Activated CD8-positive, alpha-beta T cell treated with anti-CD3 and anti-CD28 coated beads for 36 hours (primary cell): ENCODE results near the gene KCNIP4. TPM values are rescaled to one million over a fixed set of nuclear protein-coding genes. Genes with fewer than 3 reads are reported as not detected.

Source experiments
- ATAC-seq: fragments of 200-7000 bp; cut with Tn5 transposase; one replicate; pipeline ENCODE4 v1.10.0; 2021; ENCODE audit warnings: mild to moderate bottlenecking, moderate library complexity
- CTCF ChIA-PET: fragments of 350-600 bp; sonication (Branson Sonifier 250); formaldehyde crosslinking; loops from one replicate; lab custom pipeline; 2021; ENCODE audit warnings: antibody characterized with exemption; lab: Charles Lee
- POLR2A ChIA-PET: fragments of 350-600 bp; sonication (Branson Sonifier 250); formaldehyde crosslinking; loops from one replicate; lab custom pipeline; 2021; ENCODE audit warnings: antibody characterized with exemption; lab: Charles Lee
- DNase-seq: peaks from one replicate; pipeline ENCODE4 v3.0.0-alpha.2; 2020
- H3K27ac Mint-ChIP-seq: one replicate; pipeline ENCODE4 v1.8.0; 2021; ENCODE audit warnings: mild to moderate bottlenecking, mixed read lengths
- H3K27me3 Mint-ChIP-seq: one replicate; pipeline ENCODE4 v1.8.0; 2021; ENCODE audit warnings: mixed read lengths
- H3K36me3 Mint-ChIP-seq: one replicate; pipeline ENCODE4 v1.8.0; 2021; ENCODE audit warnings: low read depth, mixed read lengths
- H3K4me1 Mint-ChIP-seq: one replicate; pipeline ENCODE4 v1.8.0; 2021; ENCODE audit warnings: low read depth, mixed read lengths
- H3K4me3 Mint-ChIP-seq: one replicate; pipeline ENCODE4 v1.8.0; 2021; ENCODE audit warnings: mild to moderate bottlenecking, moderate library complexity, mixed read lengths
- H3K9me3 Mint-ChIP-seq: one replicate; pipeline ENCODE4 v1.8.0; 2021; ENCODE audit warnings: mixed read lengths
- intact Hi-C: fragments of 100-400 bp; cut with micrococcal nuclease; formaldehyde crosslinking; loops from one replicate; pipeline ENCODE4 v1.10.0; 2022
- total RNA-seq, 2 experiments: library from RNA; stranded (reverse); gene quantifications; one replicate each; pipeline ENCODE4 v1.2.3, GENCODE V29; 2021
- TF ChIP-seq, protein P1 (sequence below): fragments of 200-600 bp; IDR thresholded peaks from one replicate; pipeline ENCODE4 v1.8.0; 2022; ENCODE audit warnings: antibody characterized with exemption, mild to moderate bottlenecking

KCNIP4 gene
- total RNA-seq, 2 experiments from 2014 or later, result not detected

DNA sequence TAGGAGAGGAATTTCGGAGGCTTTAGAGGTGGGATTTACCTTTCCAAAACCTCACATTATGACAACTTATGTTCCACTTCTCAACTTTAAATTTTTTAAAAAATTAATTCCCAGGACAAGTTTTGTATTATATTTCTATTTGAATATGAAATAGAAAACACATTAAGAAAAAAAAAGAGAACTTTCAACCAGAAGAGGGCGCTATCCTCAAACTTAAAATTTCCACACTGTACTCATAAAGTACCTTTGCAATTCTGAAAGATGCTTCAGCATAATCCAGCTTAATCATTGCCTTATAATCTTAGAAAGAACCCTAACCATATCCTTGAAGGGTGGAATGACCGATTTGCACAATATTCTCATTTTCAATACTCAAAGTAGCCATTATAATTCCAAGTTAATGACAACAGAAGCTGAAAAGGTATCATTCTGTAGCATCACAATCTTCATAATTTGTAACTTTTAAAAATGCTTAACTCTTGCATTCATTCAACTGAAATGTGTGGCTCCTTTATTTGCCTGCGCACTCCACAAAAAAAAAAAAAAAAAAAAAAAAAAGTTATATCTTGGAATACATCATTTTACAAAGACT is 158.0 kb downstream of the KCNIP4 start:
- peaks cover 2% of the 10 kb centered on the region for H3K4me1 Mint-ChIP-seq
- TF ChIP-seq, protein P1, sequence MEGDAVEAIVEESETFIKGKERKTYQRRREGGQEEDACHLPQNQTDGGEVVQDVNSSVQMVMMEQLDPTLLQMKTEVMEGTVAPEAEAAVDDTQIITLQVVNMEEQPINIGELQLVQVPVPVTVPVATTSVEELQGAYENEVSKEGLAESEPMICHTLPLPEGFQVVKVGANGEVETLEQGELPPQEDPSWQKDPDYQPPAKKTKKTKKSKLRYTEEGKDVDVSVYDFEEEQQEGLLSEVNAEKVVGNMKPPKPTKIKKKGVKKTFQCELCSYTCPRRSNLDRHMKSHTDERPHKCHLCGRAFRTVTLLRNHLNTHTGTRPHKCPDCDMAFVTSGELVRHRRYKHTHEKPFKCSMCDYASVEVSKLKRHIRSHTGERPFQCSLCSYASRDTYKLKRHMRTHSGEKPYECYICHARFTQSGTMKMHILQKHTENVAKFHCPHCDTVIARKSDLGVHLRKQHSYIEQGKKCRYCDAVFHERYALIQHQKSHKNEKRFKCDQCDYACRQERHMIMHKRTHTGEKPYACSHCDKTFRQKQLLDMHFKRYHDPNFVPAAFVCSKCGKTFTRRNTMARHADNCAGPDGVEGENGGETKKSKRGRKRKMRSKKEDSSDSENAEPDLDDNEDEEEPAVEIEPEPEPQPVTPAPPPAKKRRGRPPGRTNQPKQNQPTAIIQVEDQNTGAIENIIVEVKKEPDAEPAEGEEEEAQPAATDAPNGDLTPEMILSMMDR, result peak; percentile 66

GRCh38 chr4:21780148-21780547 is 168.4 kb downstream of the KCNIP4 start:
- ChIA-PET CTCF (interaction anchor here (1.0 to 1.6 kb wide), 2 partner anchors 9 to 13 kb away, joined by 5 to 6 read pairs; no protein-coding TSS in a partner anchor), POLR2A (no interaction called here)
- Mint-ChIP-seq H3K27ac (no peak overlapping the region), H3K36me3 (no peaks in the 10 kb centered on the region), H3K9me3 (no peaks in the 10 kb centered on the region), H3K4me3 (no peak overlapping the region), H3K27me3 (peaks cover 2% of the 10 kb centered on the region), H3K4me1 (no peaks in the 10 kb centered on the region)
- TF ChIP-seq, protein P1, result no peak
- ATAC-seq (no peak), DNase-seq (no peak)
- intact Hi-C loops, result no loop called here

More for the DNA sequence above, 158.0 kb downstream of the KCNIP4 start:
- ChIA-PET CTCF (interaction anchor here (0.6 to 4.9 kb wide), 23 partner anchors 13 to 1423 kb away, joined by 3 to 118 read pairs (median 3); no protein-coding TSS in a partner anchor), POLR2A (no interaction called here)
- no peaks in the 10 kb centered on the region for H3K36me3 Mint-ChIP-seq
- ATAC-seq (no peak), DNase-seq (no peak)
- no peak overlapping the region for H3K4me3 Mint-ChIP-seq
- H3K27ac Mint-ChIP-seq, result no peak overlapping the region
- no peaks in the 10 kb centered on the region for H3K27me3 Mint-ChIP-seq
- no peaks in the 10 kb centered on the region for H3K9me3 Mint-ChIP-seq
- intact Hi-C loops, result loop anchor here (5.0 kb wide), 1 partner anchor 597 kb away; no protein-coding TSS in a partner anchor

DNA sequence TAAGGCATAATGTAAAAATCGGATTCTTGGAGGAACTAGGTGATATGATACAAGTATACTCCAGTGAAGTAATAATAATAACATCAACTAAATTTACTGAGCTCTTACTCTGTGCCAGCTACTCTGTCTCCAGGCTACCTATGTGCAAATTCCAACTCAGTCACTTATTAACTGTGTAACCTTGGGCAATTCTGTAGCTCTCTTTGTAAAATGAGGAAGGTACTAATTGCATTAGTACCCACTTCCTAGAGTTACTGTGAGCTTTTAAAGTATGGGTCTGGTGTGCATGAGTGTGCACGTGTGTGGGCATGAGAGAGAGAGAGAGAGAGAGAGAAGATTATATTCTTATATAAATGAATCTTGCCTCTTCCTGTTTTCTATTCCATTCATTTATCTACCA is 169.9 kb downstream of the KCNIP4 start:
- H3K4me3 Mint-ChIP-seq, result no peak overlapping the region
- H3K36me3 Mint-ChIP-seq, result no peaks in the 10 kb centered on the region
- ChIA-PET POLR2A (no interaction called here), CTCF (interaction anchor here (1.1 kb wide), 1 partner anchor 11 kb away, joined by 4 read pairs; no protein-coding TSS in a partner anchor)
- peaks cover 12% of the 10 kb centered on the region for H3K27me3 Mint-ChIP-seq
- ATAC-seq (no peak), DNase-seq (no peak)
- no peaks in the 10 kb centered on the region for H3K4me1 Mint-ChIP-seq
- H3K27ac Mint-ChIP-seq, result no peak overlapping the region
- intact Hi-C loops, result no loop called here
- no peaks in the 10 kb centered on the region for H3K9me3 Mint-ChIP-seq
- TF ChIP-seq, protein P1, result no peak

- CTCF ChIA-PET, result interaction anchor here (0.7 kb wide), 1 partner anchor 614 kb away, joined by 5 read pairs; no protein-coding TSS in a partner anchor
Observed at GRCh38 chr4:21775703-21776102, 172.9 kb downstream of the KCNIP4 start.

More at GRCh38 chr4:21775703-21776102, 172.9 kb downstream of the KCNIP4 start:
- H3K4me1 Mint-ChIP-seq, result no peaks in the 10 kb centered on the region
- intact Hi-C loops, result no loop called here
- POLR2A ChIA-PET, result no interaction called here
- no peaks in the 10 kb centered on the region for H3K36me3 Mint-ChIP-seq
- TF ChIP-seq, protein P1, result no peak
- no peak overlapping the region for H3K4me3 Mint-ChIP-seq
- H3K27ac Mint-ChIP-seq, result no peak overlapping the region
- no peaks in the 10 kb centered on the region for H3K9me3 Mint-ChIP-seq
- peaks cover 26% of the 10 kb centered on the region for H3K27me3 Mint-ChIP-seq
- ATAC-seq, result no peak
- no peak for DNase-seq
